Astrocyte (in vitro differentiated cells and primary cell): ENCODE data around the gene SMIM36. TPM values are rescaled to one million over a fixed set of nuclear protein-coding genes. Genes with fewer than 3 reads are reported as not detected.
"Not testable (repeated sequence)": the region's sequence is repeated elsewhere in the genome, so short reads cannot be mapped to it uniquely, and the experiment has no call there.

ENCODE experiments used
- DNase-seq: peaks from one replicate; pipeline ENCODE4 v3.0.0-alpha.2; 2010; ENCODE audit warnings: low read depth
- FAIRE-seq: peaks from 2 replicates; lab custom pipeline; 2011; peaks lifted over from hg19 to GRCh38; lab: Jason Lieb, UNC
- H2AFZ ChIP-seq: 2 replicates; pipeline ENCODE4 v1.6.0; 2012; ENCODE audit warnings: low read depth, low read length, inconsistent platforms
- H3K27ac ChIP-seq: 2 replicates; pipeline ENCODE4 v1.5.1; 2011; ENCODE audit warnings: low read depth, low read length, inconsistent platforms
- H3K27me3 ChIP-seq: 2 replicates; pipeline ENCODE4 v1.6.0; 2011; ENCODE audit warnings: low read length, inconsistent platforms; ENCODE audit not compliant: insufficient read depth
- H3K36me3 ChIP-seq: 2 replicates; pipeline ENCODE4 v1.5.1; 2011; ENCODE audit warnings: low read length, inconsistent platforms; ENCODE audit not compliant: insufficient read depth
- H3K4me1 ChIP-seq: 2 replicates; pipeline ENCODE4 v1.5.1; 2011; ENCODE audit warnings: low read length, inconsistent platforms; ENCODE audit not compliant: insufficient read depth
- H3K4me2 ChIP-seq: 2 replicates; pipeline ENCODE4 v1.6.0; 2012; ENCODE audit warnings: low read length, inconsistent platforms
- H3K4me3 ChIP-seq: 2 replicates; pipeline ENCODE4 v1.5.1; 2011; ENCODE audit warnings: low read depth, mild to moderate bottlenecking, low read length, inconsistent platforms; ENCODE audit not compliant: insufficient read depth
- H3K79me2 ChIP-seq: 2 replicates; pipeline ENCODE4 v1.6.0; 2012; ENCODE audit warnings: mild to moderate bottlenecking, low read length, inconsistent platforms; ENCODE audit not compliant: insufficient read depth
- H3K9ac ChIP-seq: 2 replicates; pipeline ENCODE4 v1.6.0; 2012; ENCODE audit warnings: mild to moderate bottlenecking, low read length, inconsistent platforms
- H3K9me3 ChIP-seq: 2 replicates; pipeline ENCODE4 v1.5.1; 2012; ENCODE audit warnings: low read depth, mild to moderate bottlenecking, low read length, inconsistent platforms; ENCODE audit not compliant: insufficient read depth
- H4K20me1 ChIP-seq: 2 replicates; pipeline ENCODE4 v1.6.0; 2012; ENCODE audit warnings: low read length, inconsistent platforms; ENCODE audit not compliant: insufficient read depth
- H3K27ac Mint-ChIP-seq: one replicate; pipeline ENCODE4 v1.8.0; 2021; ENCODE audit warnings: mild to moderate bottlenecking, mixed read lengths; ENCODE audit not compliant: unreplicated experiment
- H3K27me3 Mint-ChIP-seq: one replicate; pipeline ENCODE4 v1.8.0; 2021; ENCODE audit warnings: low read depth, mixed read lengths; ENCODE audit not compliant: unreplicated experiment
- H3K36me3 Mint-ChIP-seq: one replicate; pipeline ENCODE4 v1.8.0; 2021; ENCODE audit warnings: low read depth, mixed read lengths; ENCODE audit not compliant: unreplicated experiment
- H3K4me1 Mint-ChIP-seq: one replicate; pipeline ENCODE4 v1.8.0; 2021; ENCODE audit warnings: low read depth, mixed read lengths; ENCODE audit not compliant: unreplicated experiment
- H3K4me3 Mint-ChIP-seq: one replicate; pipeline ENCODE4 v1.8.0; 2021; ENCODE audit warnings: mild to moderate bottlenecking, moderate library complexity, mixed read lengths; ENCODE audit not compliant: unreplicated experiment
- H3K9me3 Mint-ChIP-seq: one replicate; pipeline ENCODE4 v1.8.0; 2021; ENCODE audit warnings: mild to moderate bottlenecking, mixed read lengths; ENCODE audit not compliant: unreplicated experiment
- CTCF ChIP-seq: IDR thresholded peaks from 2 replicates; pipeline ENCODE4 v1.5.1; 2011; ENCODE audit warnings: low read depth, mild to moderate bottlenecking, inconsistent platforms, low read length, moderate library complexity; ENCODE audit not compliant: insufficient read depth
- EZH2 ChIP-seq: IDR thresholded peaks from 2 replicates; pipeline ENCODE4 v1.6.1; 2012; ENCODE audit warnings: mild to moderate bottlenecking, low read length, inconsistent platforms; ENCODE audit not compliant: insufficient read depth
- total RNA-seq: library from RNA; stranded (reverse); gene quantifications from 2 replicates; pipeline ENCODE4 v1.2.1, GENCODE V29; 2021

Gene SMIM36
- total RNA-seq, 1 donor from 2014 or later, result not detected

- no peak for TF ChIP-seq EZH2
- no peak for TF ChIP-seq CTCF
- H3K36me3 Mint-ChIP-seq, result peaks cover 2% of the 10 kb centered on the region
- FAIRE-seq, result no peak
Observed at GRCh38 chr17:55405600-55405999, 105.7 kb downstream of the SMIM36 start.

GRCh38 chr17:55404197-55404596 is 107.1 kb downstream of the SMIM36 start:
- not testable (repeated sequence) for DNase-seq

More at GRCh38 chr17:55405600-55405999, 105.7 kb downstream of the SMIM36 start:
- Histone ChIP-seq H3K9ac (no peak overlapping the region), H3K4me3 (no peak overlapping the region), H3K79me2 (no peaks in the 10 kb centered on the region), H3K36me3 (peaks cover 4% of the 10 kb centered on the region), H4K20me1 (no peaks in the 10 kb centered on the region), H2AFZ (no peak overlapping the region), H3K4me1 (no peaks in the 10 kb centered on the region), H3K9me3 (no peaks in the 10 kb centered on the region), H3K27ac (no peak overlapping the region), H3K27me3 (no peaks in the 10 kb centered on the region), H3K4me2 (no peak overlapping the region)
- Mint-ChIP-seq H3K4me3 (no peak overlapping the region), H3K27me3 (no peaks in the 10 kb centered on the region), H3K9me3 (no peaks in the 10 kb centered on the region), H3K27ac (no peak overlapping the region), H3K4me1 (no peaks in the 10 kb centered on the region)
- DNase-seq, result no peak

GRCh38 chr17:55402374-55402773 is 108.9 kb downstream of the SMIM36 start:
- H3K4me3 Mint-ChIP-seq, result no peak overlapping the region
- DNase-seq (peak; percentile 8), FAIRE-seq (no peak)
- H3K27me3 Mint-ChIP-seq, result no peaks in the 10 kb centered on the region
- Histone ChIP-seq H3K79me2 (no peaks in the 10 kb centered on the region), H3K4me2 (no peak overlapping the region), H3K27ac (no peak overlapping the region), H4K20me1 (no peaks in the 10 kb centered on the region), H3K36me3 (peaks cover 4% of the 10 kb centered on the region), H3K27me3 (no peaks in the 10 kb centered on the region), H2AFZ (no peak overlapping the region), H3K9me3 (no peaks in the 10 kb centered on the region), H3K4me1 (no peaks in the 10 kb centered on the region), H3K4me3 (no peak overlapping the region), H3K9ac (no peak overlapping the region)
- H3K4me1 Mint-ChIP-seq, result no peaks in the 10 kb centered on the region
- no peak overlapping the region for H3K27ac Mint-ChIP-seq
- no peaks in the 10 kb centered on the region for H3K9me3 Mint-ChIP-seq
- H3K36me3 Mint-ChIP-seq, result peaks cover 5% of the 10 kb centered on the region
- no peak for TF ChIP-seq CTCF
- TF ChIP-seq EZH2, result no peak

More at GRCh38 chr17:55404197-55404596, 107.1 kb downstream of the SMIM36 start:
- not testable (repeated sequence) for H3K27ac ChIP-seq, H3K4me3 Mint-ChIP-seq, H3K79me2 ChIP-seq, H3K9ac ChIP-seq, H3K36me3 Mint-ChIP-seq, H4K20me1 ChIP-seq, H3K9me3 ChIP-seq, H3K4me3 ChIP-seq, FAIRE-seq, H3K9me3 Mint-ChIP-seq, H2AFZ ChIP-seq, H3K27me3 ChIP-seq, H3K27ac Mint-ChIP-seq, H3K4me1 Mint-ChIP-seq, H3K27me3 Mint-ChIP-seq, H3K4me2 ChIP-seq, H3K4me1 ChIP-seq, H3K36me3 ChIP-seq

Other genes with a start within 250 kb of the SMIM36 start
- 0.07 TPM in 1 of 2 replicates, not detected in the other for gene HLF, start 246.5 kb downstream of the SMIM36 start, total RNA-seq
- gene MMD, start 89.6 kb downstream of the SMIM36 start, total RNA-seq, result 8.6 and 10.6 TPM in 2 replicates
- gene TMEM100, start 211.4 kb upstream of the SMIM36 start, total RNA-seq, result 6.0 and 7.3 TPM in 2 replicates
- 14.9 and 16.4 TPM in 2 replicates for gene PCTP, start 239.6 kb upstream of the SMIM36 start, total RNA-seq